ENCODE results near the gene GPBP1. TPM values are rescaled to one million over a fixed set of nuclear protein-coding genes. Genes with fewer than 3 reads are reported as not detected.
"Not testable (repeated sequence)": the region's sequence is repeated elsewhere in the genome, so short reads cannot be mapped to it uniquely, and the experiment has no call there.

Gene GPBP1
- total and polyA plus RNA-seq, 2 donors (not counting 1 experiment from before 2014, with no cell fraction given), result 50.4 to 82.1 TPM

GRCh38 chr5:57167201-57167600, 6.7 kb upstream of the GPBP1 start:
- Histone ChIP-seq H3K36me3 (ENCODE audit: control insufficient read depth, insufficient read depth, low read length) (no peaks in the 10 kb centered on the region), H3K27me3 (ENCODE audit: control insufficient read depth, insufficient read depth, low read length) (no peaks in the 10 kb centered on the region), H4K20me1 (ENCODE audit: control insufficient read depth, extremely low read depth, insufficient read depth, low read length) (no peaks in the 10 kb centered on the region), H3K9me3 (ENCODE audit: control insufficient read depth, insufficient read depth, low read depth, low read length) (no peaks in the 10 kb centered on the region), H3K4me3 (replicated peaks in 1 of 4; ENCODE audit: control extremely low read depth in 1 of 4, insufficient read depth in 1 of 4, low read depth in 3 of 4, low read length in 4 of 4) (no peak overlapping the region), H3K27ac (ENCODE audit: insufficient read depth, low read length) (no peak overlapping the region), H3K4me2 (ENCODE audit: extremely low read depth, insufficient read depth, low read length) (no peak overlapping the region), H2AFZ (ENCODE audit: low read length) (no peak overlapping the region), H3K79me2 (ENCODE audit: control insufficient read depth, insufficient read depth, low read length) (no peaks in the 10 kb centered on the region), H3K4me1 (ENCODE audit: control insufficient read depth, extremely low read depth, insufficient read depth, low read length) (no peaks in the 10 kb centered on the region), H3K9ac (ENCODE audit: insufficient read depth, low read length) (no peak overlapping the region)
- TF ChIP-seq EZH2 (IDR thresholded peaks at IDR 0.05; ENCODE audit: low read length, missing control alignments) (no peak), CTCF (conservative IDR thresholded peaks at IDR 0.05 in 1 of 2, IDR thresholded peaks at IDR 0.05 in 1 of 2; ENCODE audit: low read depth in 1 of 2, low read length in 2 of 2) (no peak)
- DNase-seq (ENCODE audit: low read depth in 2 of 2), result no peak

- not testable (repeated sequence) for H3K4me2 ChIP-seq (ENCODE audit: extremely low read depth, insufficient read depth, low read length); H3K9ac ChIP-seq (ENCODE audit: insufficient read depth, low read length); H3K9me3 ChIP-seq (ENCODE audit: control insufficient read depth, insufficient read depth, low read depth, low read length); DNase-seq (ENCODE audit: low read depth in 2 of 2); H3K36me3 ChIP-seq (ENCODE audit: control insufficient read depth, insufficient read depth, low read length); H4K20me1 ChIP-seq (ENCODE audit: control insufficient read depth, extremely low read depth, insufficient read depth, low read length); H2AFZ ChIP-seq (ENCODE audit: low read length); H3K4me1 ChIP-seq (ENCODE audit: control insufficient read depth, extremely low read depth, insufficient read depth, low read length); H3K4me3 ChIP-seq (replicated peaks in 1 of 4; ENCODE audit: control extremely low read depth in 1 of 4, insufficient read depth in 1 of 4, low read depth in 3 of 4, low read length in 4 of 4); H3K27me3 ChIP-seq (ENCODE audit: control insufficient read depth, insufficient read depth, low read length); H3K27ac ChIP-seq (ENCODE audit: insufficient read depth, low read length)
- H3K79me2 ChIP-seq (ENCODE audit: control insufficient read depth, insufficient read depth, low read length), result peaks cover 12% of the 10 kb centered on the region
Measured at GRCh38 chr5:57170116-57170515, 3.7 kb upstream of the GPBP1 start.

GRCh38 chr5:57171816-57172465, 1.9 kb upstream of the GPBP1 start:
- Histone ChIP-seq H3K27me3 (ENCODE audit: control insufficient read depth, insufficient read depth, low read length) (no peaks in the 10 kb centered on the region), H3K9me3 (ENCODE audit: control insufficient read depth, insufficient read depth, low read depth, low read length) (no peaks in the 10 kb centered on the region), H3K4me2 (ENCODE audit: extremely low read depth, insufficient read depth, low read length) (peak overlapping the region; percentile 97), H3K4me1 (ENCODE audit: control insufficient read depth, extremely low read depth, insufficient read depth, low read length) (no peaks in the 10 kb centered on the region), H2AFZ (ENCODE audit: low read length) (peak overlapping the region; percentile 22), H3K79me2 (ENCODE audit: control insufficient read depth, insufficient read depth, low read length) (peaks cover 30% of the 10 kb centered on the region), H3K9ac (ENCODE audit: insufficient read depth, low read length) (no peak overlapping the region), H4K20me1 (ENCODE audit: control insufficient read depth, extremely low read depth, insufficient read depth, low read length) (peaks cover 3% of the 10 kb centered on the region), H3K27ac (ENCODE audit: insufficient read depth, low read length) (no peak overlapping the region), H3K4me3 (replicated peaks in 1 of 4; ENCODE audit: control extremely low read depth in 1 of 4, insufficient read depth in 1 of 4, low read depth in 3 of 4, low read length in 4 of 4) (peak overlapping the region; percentile 67 to 98 (median 84)), H3K36me3 (ENCODE audit: control insufficient read depth, insufficient read depth, low read length) (no peaks in the 10 kb centered on the region)
- TF ChIP-seq EZH2 (IDR thresholded peaks at IDR 0.05; ENCODE audit: low read length, missing control alignments), result no peak
- no peak for TF ChIP-seq CTCF (conservative IDR thresholded peaks at IDR 0.05 in 1 of 2, IDR thresholded peaks at IDR 0.05 in 1 of 2; ENCODE audit: low read depth in 1 of 2, low read length in 2 of 2)
- peak; percentile 20 to 42 for DNase-seq (ENCODE audit: low read depth in 2 of 2)
